AG08395 (cell line): ENCODE measurements around the gene ARL16.

Experiments
- DNase-seq: peaks from one replicate; pipeline ENCODE4 v3.0.0; 2012; ENCODE audit warnings: mixed read lengths, low spot score

The ARL16 gene

GRCh38 chr17:81644496-81644895 is 39.1 kb downstream of the ARL16 start:
- DNase-seq, result no peak

DNA sequence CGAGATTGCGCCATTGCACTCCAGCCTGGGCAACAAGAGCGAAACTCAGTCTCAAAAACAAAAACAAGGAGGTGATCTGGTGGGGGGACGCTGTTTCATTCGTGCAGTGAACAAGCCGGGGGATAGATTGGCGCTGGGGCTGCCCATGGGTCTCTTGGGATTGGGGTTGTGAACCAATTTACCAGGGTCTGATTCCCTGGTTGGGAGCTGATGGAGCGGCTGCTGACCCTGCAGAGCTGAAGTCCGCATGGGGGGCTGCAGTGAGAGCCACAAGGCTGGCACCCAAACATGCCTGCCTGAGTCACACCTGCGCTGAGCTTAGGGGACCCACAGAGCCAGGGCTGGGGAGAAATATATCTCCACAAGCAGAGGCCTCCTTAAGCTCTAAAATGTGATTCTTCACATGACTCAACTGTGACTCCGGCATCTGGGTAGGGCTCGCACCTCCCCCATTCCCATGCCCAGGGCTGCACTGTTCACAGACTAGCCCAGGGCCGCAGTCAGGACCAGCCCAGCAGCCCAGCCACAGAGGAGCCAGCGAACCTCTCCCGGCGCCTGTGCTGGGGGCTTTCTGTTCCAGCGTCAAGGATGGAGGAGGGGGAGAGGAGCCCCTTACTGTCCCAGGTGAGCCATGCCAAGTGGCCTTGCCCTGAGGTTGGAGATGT is 41.6 kb downstream of the ARL16 start:
- peak; percentile 92 for DNase-seq

DNA sequence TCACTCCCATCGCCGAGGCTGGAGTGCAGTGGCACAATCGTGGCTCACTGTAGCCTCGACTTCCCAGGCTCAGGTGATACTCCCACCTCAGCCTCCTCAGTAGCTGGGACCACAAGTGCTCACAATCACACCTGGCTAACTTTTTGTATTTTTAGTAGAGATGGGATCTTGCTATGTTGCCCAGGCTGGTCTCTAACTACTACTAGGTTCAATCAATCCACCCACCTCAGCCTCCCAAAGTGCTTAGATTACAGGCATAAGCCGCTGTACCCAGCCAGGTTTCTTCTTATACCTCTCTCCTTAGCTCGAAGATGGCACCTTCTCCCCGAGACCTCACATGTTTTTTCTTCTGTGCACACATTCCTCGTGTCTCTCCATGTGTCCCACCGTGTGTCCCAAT is 43.6 kb downstream of the ARL16 start:
- no peak for DNase-seq

GRCh38 chr17:81638683-81639082 is 44.9 kb downstream of the ARL16 start:
- DNase-seq, result no peak

GRCh38 chr17:81636505-81637288 is 46.9 kb downstream of the ARL16 start, which contains the start of the genes NPLOC4 and TSPAN10:
TSS of gene NPLOC4 (minus strand) at chr17:81637112. CDS start at chr17:81636930, 182 bp downstream.
TSS of gene TSPAN10 (plus strand) at chr17:81637196. CDS start at chr17:81642413, 5,217 bp downstream.
- DNase-seq, result peak; percentile 99

DNA sequence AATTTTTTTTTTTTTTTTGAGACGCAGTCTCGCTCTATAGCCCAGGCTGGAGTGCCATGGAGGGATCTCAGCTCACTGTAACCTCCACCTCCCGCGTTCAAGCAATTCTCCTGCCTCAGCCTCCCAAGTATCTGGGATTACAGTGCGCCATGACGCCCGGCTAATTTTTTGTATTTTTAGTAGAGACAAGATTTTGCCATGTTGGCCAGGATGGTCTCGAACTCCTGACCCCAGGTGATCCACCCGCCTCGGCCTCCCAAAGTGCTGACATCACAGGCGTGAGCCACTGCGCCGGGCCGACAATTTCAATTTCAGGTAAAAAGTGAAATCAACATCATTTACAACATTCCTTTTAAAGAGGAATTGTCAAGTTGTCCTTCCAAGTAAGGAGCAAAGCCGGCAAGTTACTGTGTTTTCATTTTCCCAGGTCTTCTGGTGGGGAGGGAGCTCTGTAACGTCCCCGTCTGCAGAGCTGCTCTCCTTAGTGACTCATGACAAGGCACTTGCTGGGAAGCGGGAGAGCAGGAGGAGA is 47.6 kb downstream of the ARL16 start:
- DNase-seq, result no peak

DNA sequence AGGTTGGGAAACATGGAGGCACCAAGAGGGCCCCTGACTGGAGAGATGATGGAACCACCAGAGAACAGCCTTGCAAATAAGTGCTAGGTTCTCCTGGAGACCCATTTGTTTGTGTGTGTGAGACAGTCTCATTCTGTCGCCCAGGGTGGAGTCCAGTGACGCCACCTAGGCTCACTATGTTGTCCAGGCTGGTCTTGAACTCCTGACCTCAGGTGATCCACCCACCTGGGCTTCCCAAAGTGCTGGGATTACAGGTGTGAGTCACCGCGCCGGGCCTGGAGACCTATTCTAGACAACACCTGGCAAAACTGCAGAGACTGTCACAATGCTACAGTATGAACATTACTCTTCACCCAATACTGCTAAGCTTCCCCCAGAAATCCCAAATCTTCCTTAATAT is 48.2 kb downstream of the ARL16 start:
- no peak for DNase-seq

DNA sequence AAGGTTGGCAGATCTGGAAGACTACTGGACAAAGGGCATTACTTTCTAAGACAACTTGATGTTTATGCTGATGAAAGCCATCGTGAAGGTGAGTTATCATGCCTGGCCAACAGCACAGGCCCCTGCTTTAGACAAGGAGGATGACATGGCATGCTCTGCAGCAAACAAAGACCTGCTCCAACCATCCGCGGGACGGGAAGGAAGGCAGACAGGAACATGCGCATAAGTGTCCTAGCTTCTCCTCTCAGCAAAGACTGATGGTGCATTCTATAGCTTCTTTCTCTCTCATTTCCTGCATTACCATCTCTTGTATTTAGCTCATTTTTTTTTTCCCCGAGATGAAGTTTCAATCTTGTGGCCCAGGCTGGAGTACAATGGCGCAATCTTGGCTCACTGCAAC is 52.1 kb downstream of the ARL16 start:
- DNase-seq, result no peak
